ACC112 (cell line): ENCODE results near the gene LHPP.
"Not testable (repeated sequence)": the region's sequence is repeated elsewhere in the genome, so short reads cannot be mapped to it uniquely, and the experiment has no call there.

Experiments used
- H2AFZ ChIP-seq: fragments of 200-600 bp; sonication (generic); one replicate; pipeline ENCODE4 v1.6.0; 2017; ENCODE audit warnings: antibody characterized with exemption, low read length; ENCODE audit not compliant: unreplicated experiment
- H3K27ac ChIP-seq: fragments of 200-600 bp; sonication (generic); 2 replicates; pipeline ENCODE4 v1.5.1; 2014; ENCODE audit warnings: low read depth, mild to moderate bottlenecking, antibody characterized with exemption, low read length, moderate library complexity
- H3K27me3 ChIP-seq: fragments of 200-600 bp; sonication (generic); 2 replicates; pipeline ENCODE4 v1.6.1; 2014; ENCODE audit warnings: mild to moderate bottlenecking, antibody characterized with exemption, low read length, moderate library complexity, mixed read lengths; ENCODE audit not compliant: insufficient read depth
- H3K36me3 ChIP-seq: fragments of 200-600 bp; sonication (generic); 2 replicates; pipeline ENCODE4 v1.6.1; 2016; ENCODE audit warnings: mild to moderate bottlenecking, antibody characterized with exemption, low read length, moderate library complexity, mixed read lengths; ENCODE audit not compliant: insufficient read depth
- H3K4me1 ChIP-seq: fragments of 200-600 bp; sonication (generic); one replicate; pipeline ENCODE4 v1.6.1; 2016; ENCODE audit warnings: low read length, mixed read lengths; ENCODE audit not compliant: insufficient read depth, unreplicated experiment, control insufficient read depth
- H3K4me3 ChIP-seq: fragments of 200-600 bp; sonication (generic); 2 replicates; pipeline ENCODE4 v1.5.1; 2014; ENCODE audit warnings: mild to moderate bottlenecking, low read depth, low read length
- H3K79me2 ChIP-seq: fragments of 200-600 bp; sonication (generic); one replicate; pipeline ENCODE4 v1.6.0; 2016; ENCODE audit warnings: low read length; ENCODE audit not compliant: control insufficient read depth, unreplicated experiment, insufficient read depth

The LHPP gene

GRCh38 chr10:124425227-124425962 lies 36.2 kb upstream of the LHPP start:
- H2AFZ ChIP-seq, result no peak overlapping the region
- H3K27ac ChIP-seq, result no peak overlapping the region
- no peaks in the 10 kb centered on the region for H3K79me2 ChIP-seq
- no peaks in the 10 kb centered on the region for H3K4me1 ChIP-seq
- H3K4me3 ChIP-seq, result no peak overlapping the region
- H3K27me3 ChIP-seq, result peaks cover 52% of the 10 kb centered on the region
- no peaks in the 10 kb centered on the region for H3K36me3 ChIP-seq

GRCh38 chr10:124428207-124428777 lies 33.3 kb upstream of the LHPP start:
- H3K27me3 ChIP-seq, result peaks cover 37% of the 10 kb centered on the region
- no peaks in the 10 kb centered on the region for H3K36me3 ChIP-seq
- H3K4me3 ChIP-seq, result no peak overlapping the region
- H2AFZ ChIP-seq, result no peak overlapping the region
- no peaks in the 10 kb centered on the region for H3K4me1 ChIP-seq
- no peak overlapping the region for H3K27ac ChIP-seq
- no peaks in the 10 kb centered on the region for H3K79me2 ChIP-seq

- no peaks in the 10 kb centered on the region for H3K79me2 ChIP-seq
- H2AFZ ChIP-seq, result no peak overlapping the region
- no peaks in the 10 kb centered on the region for H3K4me1 ChIP-seq
- H3K27ac ChIP-seq, result no peak overlapping the region
- H3K36me3 ChIP-seq, result no peaks in the 10 kb centered on the region
- no peak overlapping the region for H3K4me3 ChIP-seq
- H3K27me3 ChIP-seq, result peaks cover 31% of the 10 kb centered on the region
Measured at GRCh38 chr10:124429576-124429975, 32.0 kb upstream of the LHPP start.

GRCh38 chr10:124430077-124430476 lies 31.5 kb upstream of the LHPP start:
- no peak overlapping the region for H3K27ac ChIP-seq
- peaks cover 31% of the 10 kb centered on the region for H3K27me3 ChIP-seq
- H2AFZ ChIP-seq, result no peak overlapping the region
- no peaks in the 10 kb centered on the region for H3K79me2 ChIP-seq
- H3K36me3 ChIP-seq, result no peaks in the 10 kb centered on the region
- no peaks in the 10 kb centered on the region for H3K4me1 ChIP-seq
- no peak overlapping the region for H3K4me3 ChIP-seq

- no peak overlapping the region for H3K4me3 ChIP-seq
- H3K27me3 ChIP-seq, result peaks cover 15% of the 10 kb centered on the region
- H3K79me2 ChIP-seq, result no peaks in the 10 kb centered on the region
- H3K36me3 ChIP-seq, result no peaks in the 10 kb centered on the region
- H2AFZ ChIP-seq, result no peak overlapping the region
- no peaks in the 10 kb centered on the region for H3K4me1 ChIP-seq
- H3K27ac ChIP-seq, result no peak overlapping the region
Measured at GRCh38 chr10:124433461-124433860, 28.2 kb upstream of the LHPP start.

GRCh38 chr10:124435683-124436082 lies 25.9 kb upstream of the LHPP start:
- not testable (repeated sequence) for H3K4me1 ChIP-seq, H3K79me2 ChIP-seq, H3K27ac ChIP-seq, H3K36me3 ChIP-seq, H3K27me3 ChIP-seq, H2AFZ ChIP-seq, H3K4me3 ChIP-seq

- Histone ChIP-seq H3K4me1 (no peaks in the 10 kb centered on the region), H3K36me3 (no peaks in the 10 kb centered on the region), H2AFZ (no peak overlapping the region), H3K4me3 (no peak overlapping the region), H3K27ac (no peak overlapping the region), H3K79me2 (no peaks in the 10 kb centered on the region), H3K27me3 (no peaks in the 10 kb centered on the region)
Measured at GRCh38 chr10:124436191-124436638, 25.4 kb upstream of the LHPP start.

- H3K27ac ChIP-seq, H2AFZ ChIP-seq, H3K79me2 ChIP-seq, H3K4me1 ChIP-seq, H3K36me3 ChIP-seq, H3K4me3 ChIP-seq: not testable (repeated sequence)
- H3K27me3 ChIP-seq, result peaks cover 32% of the 10 kb centered on the region
Measured at GRCh38 chr10:124441694-124442093, 19.9 kb upstream of the LHPP start.

GRCh38 chr10:124446830-124447750 lies 14.5 kb upstream of the LHPP start:
- Histone ChIP-seq H3K4me1 (no peaks in the 10 kb centered on the region), H3K4me3 (no peak overlapping the region), H3K27ac (no peak overlapping the region), H3K27me3 (peaks cover 80% of the 10 kb centered on the region), H3K36me3 (no peaks in the 10 kb centered on the region), H2AFZ (no peak overlapping the region), H3K79me2 (no peaks in the 10 kb centered on the region)

GRCh38 chr10:124447751-124448466 lies 13.7 kb upstream of the LHPP start:
- H2AFZ ChIP-seq, result no peak overlapping the region
- peaks cover 86% of the 10 kb centered on the region for H3K27me3 ChIP-seq
- H3K36me3 ChIP-seq, result no peaks in the 10 kb centered on the region
- H3K4me3 ChIP-seq, result no peak overlapping the region
- no peak overlapping the region for H3K27ac ChIP-seq
- H3K4me1 ChIP-seq, result no peaks in the 10 kb centered on the region
- no peaks in the 10 kb centered on the region for H3K79me2 ChIP-seq
